Thoracic aorta (tissue), 2 donors: ENCODE results near the gene MDM2. TPM values are rescaled to one million over a fixed set of nuclear protein-coding genes. Genes with fewer than 3 reads are reported as not detected.
"Not testable (repeated sequence)": the region's sequence is repeated elsewhere in the genome, so short reads cannot be mapped to it uniquely, and the experiment has no call there.

ENCODE experiments used
- ATAC-seq: fragments of 150-250 bp; one replicate; pipeline ENCODE4 v1.8.0; 2017; ENCODE audit warnings: low read depth; ENCODE audit not compliant: insufficient number of reproducible peaks, low FRiP score
- DNase-seq: peaks from one replicate; pipeline ENCODE4 v3.0.0-alpha.2; 2020; ENCODE audit warnings: low spot score
- H3K27ac ChIP-seq, 2 donors: fragments of 200-600 bp; sonication (generic); 1 replicate in 1 of 2; 2 replicates in 1 of 2; pipeline ENCODE4 v1.5.1; 2016; ENCODE audit warnings: mild to moderate bottlenecking in 2 of 2, moderate library complexity in 2 of 2
- H3K27me3 ChIP-seq: fragments of 200-600 bp; sonication (generic); replicated peaks from 2 replicates; pipeline ENCODE4 v1.6.0; 2016; ENCODE audit warnings: mild to moderate bottlenecking; ENCODE audit not compliant: insufficient read depth
- H3K36me3 ChIP-seq: fragments of 200-600 bp; sonication (generic); one replicate; pipeline ENCODE4 v1.5.1; 2016
- H3K4me1 ChIP-seq, 2 donors: fragments of 200-600 bp; sonication (generic); 1 replicate in 1 of 2; 2 replicates in 1 of 2; pipeline versions ENCODE4 v1.5.1 to v1.6.0; 2016; ENCODE audit warnings: low read depth in 2 of 2, mild to moderate bottlenecking in 1 of 2; ENCODE audit not compliant: control insufficient read depth in 1 of 2
- H3K4me3 ChIP-seq: fragments of 200-600 bp; sonication (generic); 2 replicates; pipeline ENCODE4 v1.5.1; 2016; ENCODE audit warnings: mild to moderate bottlenecking
- H3K9me3 ChIP-seq: fragments of 200-600 bp; sonication (generic); 2 replicates; pipeline ENCODE4 v1.5.1; 2016
- CTCF ChIP-seq: fragments of 200-600 bp; sonication (generic); IDR thresholded peaks from one replicate; pipeline ENCODE4 v1.5.1; 2019; ENCODE audit warnings: antibody characterized with exemption
- total RNA-seq, 2 donors: library from RNA; depleted of rRNA; stranded (reverse); fragments of >200 nt; gene quantifications; one replicate each; pipeline versions ENCODE4 v1.1.0 to v1.2.3, GENCODE V29; 2016

Gene MDM2
- total RNA-seq, 2 donors from 2014 or later: 62.0 to 101 TPM

- H3K27me3 ChIP-seq: no peaks in the 10 kb centered on the region
- no peaks in the 10 kb centered on the region for H3K4me1 ChIP-seq
- H3K27ac ChIP-seq: no peak overlapping the region
- ATAC-seq (no peak), DNase-seq (no peak)
- no peak overlapping the region for H3K4me3 ChIP-seq
- no peaks in the 10 kb centered on the region for H3K9me3 ChIP-seq
- TF ChIP-seq CTCF: no peak
- no peaks in the 10 kb centered on the region for H3K36me3 ChIP-seq
Observed at GRCh38 chr12:68856510-68856909, 48.5 kb downstream of the MDM2 start.

GRCh38 chr12:68861890-68862289, 53.9 kb downstream of the MDM2 start:
- Histone ChIP-seq H3K4me1 (no peaks in the 10 kb centered on the region), H3K36me3 (no peaks in the 10 kb centered on the region), H3K27ac (no peak overlapping the region), H3K27me3 (no peaks in the 10 kb centered on the region), H3K4me3 (no peak overlapping the region), H3K9me3 (no peaks in the 10 kb centered on the region)
- ATAC-seq: no peak
- no peak for TF ChIP-seq CTCF
- no peak for DNase-seq

- Histone ChIP-seq H3K27ac (no peak overlapping the region), H3K4me3 (no peak overlapping the region), H3K27me3 (no peaks in the 10 kb centered on the region), H3K36me3 (no peaks in the 10 kb centered on the region), H3K4me1 (no peaks in the 10 kb centered on the region), H3K9me3 (no peaks in the 10 kb centered on the region)
- no peak for TF ChIP-seq CTCF
- DNase-seq: no peak
- ATAC-seq: no peak
Observed at GRCh38 chr12:68863109-68863770, 55.3 kb downstream of the MDM2 start.

- peak; percentile 48 for TF ChIP-seq CTCF
- not testable (repeated sequence) for H3K4me1 ChIP-seq, H3K4me3 ChIP-seq, ATAC-seq, H3K36me3 ChIP-seq, H3K27ac ChIP-seq, DNase-seq, H3K9me3 ChIP-seq, H3K27me3 ChIP-seq
Observed at GRCh38 chr12:68863886-68864454, 56.0 kb downstream of the MDM2 start.

GRCh38 chr12:68864604-68865003, 56.6 kb downstream of the MDM2 start:
- Histone ChIP-seq H3K27me3 (no peaks in the 10 kb centered on the region), H3K36me3 (no peaks in the 10 kb centered on the region), H3K4me3 (no peak overlapping the region), H3K27ac (no peak overlapping the region), H3K9me3 (no peaks in the 10 kb centered on the region), H3K4me1 (no peaks in the 10 kb centered on the region)
- no peak for TF ChIP-seq CTCF
- DNase-seq (no peak), ATAC-seq (no peak)
